GM23338 (cell line): ENCODE measurements around the gene GRID1.

Source experiments
- CREB1 ChIP-seq: fragments of 250-450 bp; sonication (Bioruptor Pico); IDR thresholded peaks from 2 replicates; pipeline ENCODE4 v1.5.0; 2020; ENCODE audit warnings: low read depth, mild to moderate bottlenecking, moderate library complexity
- EZH2 ChIP-seq: fragments of 200-600 bp; sonication (generic); IDR thresholded peaks from one replicate; pipeline ENCODE4 v1.8.0; 2017; ENCODE audit warnings: antibody characterized with exemption, mild to moderate bottlenecking, low read depth; ENCODE audit not compliant: unreplicated experiment
- EZH2phosphoT487 ChIP-seq: fragments of 200-600 bp; sonication (generic); IDR thresholded peaks from one replicate; pipeline ENCODE4 v1.8.1; 2018; ENCODE audit warnings: antibody characterized with exemption; ENCODE audit not compliant: unreplicated experiment
- POLR2AphosphoS5 ChIP-seq: IDR thresholded peaks from 2 replicates; pipeline ENCODE4 v1.6.1; 2016; ENCODE audit warnings: antibody characterized with exemption, low read depth
- ZNF114 ChIP-seq: fragments of 250-450 bp; sonication (Bioruptor Pico); IDR thresholded peaks from 2 replicates; pipeline ENCODE4 v1.5.0; 2020; ENCODE audit warnings: mild to moderate bottlenecking, moderate library complexity
- TF ChIP-seq, protein P1 (sequence below): IDR thresholded peaks from one replicate; pipeline ENCODE4 v1.6.1; 2018; ENCODE audit warnings: antibody characterized with exemption; ENCODE audit not compliant: unreplicated experiment
- TF ChIP-seq, protein P2 (sequence below), 2 experiments: fragments of 200-600 bp in 1 of 2; sonication (generic) in 1 of 2; conservative IDR thresholded peaks; 2 replicates each; pipeline versions ENCODE4 v1.5.1 to v1.6.1; 2016 to 2017; ENCODE audit warnings: antibody characterized with exemption in 2 of 2, low read depth in 2 of 2, mild to moderate bottlenecking in 2 of 2, moderate library complexity in 1 of 2
- TF ChIP-seq, protein P3 (sequence below): fragments of 250-450 bp; sonication (Bioruptor Pico); IDR thresholded peaks from 2 replicates; pipeline ENCODE4 v1.5.0; 2020; ENCODE audit warnings: mild to moderate bottlenecking, moderate library complexity
- TF ChIP-seq, protein P4 (sequence below): IDR thresholded peaks from 2 replicates; pipeline ENCODE4 v1.6.1; 2016; ENCODE audit warnings: antibody characterized with exemption

DNA sequence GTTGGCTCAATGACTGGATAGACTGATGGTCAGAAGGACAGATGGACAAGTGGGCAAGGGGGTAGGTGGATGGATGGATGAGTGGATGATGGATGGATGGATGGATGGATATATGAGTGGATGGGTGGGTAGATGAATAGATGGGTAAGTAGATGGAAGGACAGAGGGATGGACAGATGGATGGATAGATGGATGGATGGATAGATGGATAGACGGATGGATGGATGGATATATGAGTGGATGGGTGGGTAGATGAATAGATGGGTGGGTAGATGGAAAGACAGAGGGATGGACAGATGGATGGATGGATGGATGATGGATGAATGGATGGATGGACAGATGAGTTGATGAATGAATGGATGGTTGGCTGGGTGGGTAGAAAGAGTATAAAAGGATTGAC lies 119.5 kb downstream of the GRID1 start:
- TF ChIP-seq CREB1 (CRISPR knock-in tag) = no peak
- no peak for TF ChIP-seq POLR2AphosphoS5
- TF ChIP-seq, protein P1, sequence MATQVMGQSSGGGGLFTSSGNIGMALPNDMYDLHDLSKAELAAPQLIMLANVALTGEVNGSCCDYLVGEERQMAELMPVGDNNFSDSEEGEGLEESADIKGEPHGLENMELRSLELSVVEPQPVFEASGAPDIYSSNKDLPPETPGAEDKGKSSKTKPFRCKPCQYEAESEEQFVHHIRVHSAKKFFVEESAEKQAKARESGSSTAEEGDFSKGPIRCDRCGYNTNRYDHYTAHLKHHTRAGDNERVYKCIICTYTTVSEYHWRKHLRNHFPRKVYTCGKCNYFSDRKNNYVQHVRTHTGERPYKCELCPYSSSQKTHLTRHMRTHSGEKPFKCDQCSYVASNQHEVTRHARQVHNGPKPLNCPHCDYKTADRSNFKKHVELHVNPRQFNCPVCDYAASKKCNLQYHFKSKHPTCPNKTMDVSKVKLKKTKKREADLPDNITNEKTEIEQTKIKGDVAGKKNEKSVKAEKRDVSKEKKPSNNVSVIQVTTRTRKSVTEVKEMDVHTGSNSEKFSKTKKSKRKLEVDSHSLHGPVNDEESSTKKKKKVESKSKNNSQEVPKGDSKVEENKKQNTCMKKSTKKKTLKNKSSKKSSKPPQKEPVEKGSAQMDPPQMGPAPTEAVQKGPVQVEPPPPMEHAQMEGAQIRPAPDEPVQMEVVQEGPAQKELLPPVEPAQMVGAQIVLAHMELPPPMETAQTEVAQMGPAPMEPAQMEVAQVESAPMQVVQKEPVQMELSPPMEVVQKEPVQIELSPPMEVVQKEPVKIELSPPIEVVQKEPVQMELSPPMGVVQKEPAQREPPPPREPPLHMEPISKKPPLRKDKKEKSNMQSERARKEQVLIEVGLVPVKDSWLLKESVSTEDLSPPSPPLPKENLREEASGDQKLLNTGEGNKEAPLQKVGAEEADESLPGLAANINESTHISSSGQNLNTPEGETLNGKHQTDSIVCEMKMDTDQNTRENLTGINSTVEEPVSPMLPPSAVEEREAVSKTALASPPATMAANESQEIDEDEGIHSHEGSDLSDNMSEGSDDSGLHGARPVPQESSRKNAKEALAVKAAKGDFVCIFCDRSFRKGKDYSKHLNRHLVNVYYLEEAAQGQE = no peak
- TF ChIP-seq, protein P2, sequence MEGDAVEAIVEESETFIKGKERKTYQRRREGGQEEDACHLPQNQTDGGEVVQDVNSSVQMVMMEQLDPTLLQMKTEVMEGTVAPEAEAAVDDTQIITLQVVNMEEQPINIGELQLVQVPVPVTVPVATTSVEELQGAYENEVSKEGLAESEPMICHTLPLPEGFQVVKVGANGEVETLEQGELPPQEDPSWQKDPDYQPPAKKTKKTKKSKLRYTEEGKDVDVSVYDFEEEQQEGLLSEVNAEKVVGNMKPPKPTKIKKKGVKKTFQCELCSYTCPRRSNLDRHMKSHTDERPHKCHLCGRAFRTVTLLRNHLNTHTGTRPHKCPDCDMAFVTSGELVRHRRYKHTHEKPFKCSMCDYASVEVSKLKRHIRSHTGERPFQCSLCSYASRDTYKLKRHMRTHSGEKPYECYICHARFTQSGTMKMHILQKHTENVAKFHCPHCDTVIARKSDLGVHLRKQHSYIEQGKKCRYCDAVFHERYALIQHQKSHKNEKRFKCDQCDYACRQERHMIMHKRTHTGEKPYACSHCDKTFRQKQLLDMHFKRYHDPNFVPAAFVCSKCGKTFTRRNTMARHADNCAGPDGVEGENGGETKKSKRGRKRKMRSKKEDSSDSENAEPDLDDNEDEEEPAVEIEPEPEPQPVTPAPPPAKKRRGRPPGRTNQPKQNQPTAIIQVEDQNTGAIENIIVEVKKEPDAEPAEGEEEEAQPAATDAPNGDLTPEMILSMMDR (conservative IDR thresholded peaks at IDR 0.05; ENCODE audit: low read depth in 2 of 2) = no peak
- no peak for TF ChIP-seq EZH2phosphoT487
- TF ChIP-seq, protein P3, sequence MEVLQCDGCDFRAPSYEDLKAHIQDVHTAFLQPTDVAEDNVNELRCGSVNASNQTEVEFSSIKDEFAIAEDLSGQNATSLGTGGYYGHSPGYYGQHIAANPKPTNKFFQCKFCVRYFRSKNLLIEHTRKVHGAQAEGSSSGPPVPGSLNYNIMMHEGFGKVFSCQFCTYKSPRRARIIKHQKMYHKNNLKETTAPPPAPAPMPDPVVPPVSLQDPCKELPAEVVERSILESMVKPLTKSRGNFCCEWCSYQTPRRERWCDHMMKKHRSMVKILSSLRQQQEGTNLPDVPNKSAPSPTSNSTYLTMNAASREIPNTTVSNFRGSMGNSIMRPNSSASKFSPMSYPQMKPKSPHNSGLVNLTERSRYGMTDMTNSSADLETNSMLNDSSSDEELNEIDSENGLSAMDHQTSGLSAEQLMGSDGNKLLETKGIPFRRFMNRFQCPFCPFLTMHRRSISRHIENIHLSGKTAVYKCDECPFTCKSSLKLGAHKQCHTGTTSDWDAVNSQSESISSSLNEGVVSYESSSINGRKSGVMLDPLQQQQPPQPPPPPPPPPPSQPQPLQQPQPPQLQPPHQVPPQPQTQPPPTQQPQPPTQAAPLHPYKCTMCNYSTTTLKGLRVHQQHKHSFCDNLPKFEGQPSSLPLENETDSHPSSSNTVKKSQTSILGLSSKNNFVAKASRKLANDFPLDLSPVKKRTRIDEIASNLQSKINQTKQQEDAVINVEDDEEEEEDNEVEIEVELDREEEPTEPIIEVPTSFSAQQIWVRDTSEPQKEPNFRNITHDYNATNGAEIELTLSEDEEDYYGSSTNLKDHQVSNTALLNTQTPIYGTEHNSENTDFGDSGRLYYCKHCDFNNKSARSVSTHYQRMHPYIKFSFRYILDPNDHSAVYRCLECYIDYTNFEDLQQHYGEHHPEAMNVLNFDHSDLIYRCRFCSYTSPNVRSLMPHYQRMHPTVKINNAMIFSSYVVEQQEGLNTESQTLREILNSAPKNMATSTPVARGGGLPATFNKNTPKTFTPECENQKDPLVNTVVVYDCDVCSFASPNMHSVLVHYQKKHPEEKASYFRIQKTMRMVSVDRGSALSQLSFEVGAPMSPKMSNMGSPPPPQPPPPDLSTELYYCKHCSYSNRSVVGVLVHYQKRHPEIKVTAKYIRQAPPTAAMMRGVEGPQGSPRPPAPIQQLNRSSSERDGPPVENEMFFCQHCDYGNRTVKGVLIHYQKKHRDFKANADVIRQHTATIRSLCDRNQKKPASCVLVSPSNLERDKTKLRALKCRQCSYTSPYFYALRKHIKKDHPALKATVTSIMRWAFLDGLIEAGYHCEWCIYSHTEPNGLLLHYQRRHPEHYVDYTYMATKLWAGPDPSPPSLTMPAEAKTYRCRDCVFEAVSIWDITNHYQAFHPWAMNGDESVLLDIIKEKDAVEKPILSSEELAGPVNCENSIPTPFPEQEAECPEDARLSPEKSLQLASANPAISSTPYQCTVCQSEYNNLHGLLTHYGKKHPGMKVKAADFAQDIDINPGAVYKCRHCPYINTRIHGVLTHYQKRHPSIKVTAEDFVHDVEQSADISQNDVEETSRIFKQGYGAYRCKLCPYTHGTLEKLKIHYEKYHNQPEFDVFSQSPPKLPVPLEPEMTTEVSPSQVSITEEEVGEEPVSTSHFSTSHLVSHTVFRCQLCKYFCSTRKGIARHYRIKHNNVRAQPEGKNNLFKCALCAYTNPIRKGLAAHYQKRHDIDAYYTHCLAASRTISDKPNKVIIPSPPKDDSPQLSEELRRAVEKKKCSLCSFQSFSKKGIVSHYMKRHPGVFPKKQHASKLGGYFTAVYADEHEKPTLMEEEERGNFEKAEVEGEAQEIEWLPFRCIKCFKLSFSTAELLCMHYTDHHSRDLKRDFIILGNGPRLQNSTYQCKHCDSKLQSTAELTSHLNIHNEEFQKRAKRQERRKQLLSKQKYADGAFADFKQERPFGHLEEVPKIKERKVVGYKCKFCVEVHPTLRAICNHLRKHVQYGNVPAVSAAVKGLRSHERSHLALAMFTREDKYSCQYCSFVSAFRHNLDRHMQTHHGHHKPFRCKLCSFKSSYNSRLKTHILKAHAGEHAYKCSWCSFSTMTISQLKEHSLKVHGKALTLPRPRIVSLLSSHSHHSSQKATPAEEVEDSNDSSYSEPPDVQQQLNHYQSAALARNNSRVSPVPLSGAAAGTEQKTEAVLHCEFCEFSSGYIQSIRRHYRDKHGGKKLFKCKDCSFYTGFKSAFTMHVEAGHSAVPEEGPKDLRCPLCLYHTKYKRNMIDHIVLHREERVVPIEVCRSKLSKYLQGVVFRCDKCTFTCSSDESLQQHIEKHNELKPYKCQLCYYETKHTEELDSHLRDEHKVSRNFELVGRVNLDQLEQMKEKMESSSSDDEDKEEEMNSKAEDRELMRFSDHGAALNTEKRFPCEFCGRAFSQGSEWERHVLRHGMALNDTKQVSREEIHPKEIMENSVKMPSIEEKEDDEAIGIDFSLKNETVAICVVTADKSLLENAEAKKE = no peak
- TF ChIP-seq EZH2 = no peak
- TF ChIP-seq, protein P4, sequence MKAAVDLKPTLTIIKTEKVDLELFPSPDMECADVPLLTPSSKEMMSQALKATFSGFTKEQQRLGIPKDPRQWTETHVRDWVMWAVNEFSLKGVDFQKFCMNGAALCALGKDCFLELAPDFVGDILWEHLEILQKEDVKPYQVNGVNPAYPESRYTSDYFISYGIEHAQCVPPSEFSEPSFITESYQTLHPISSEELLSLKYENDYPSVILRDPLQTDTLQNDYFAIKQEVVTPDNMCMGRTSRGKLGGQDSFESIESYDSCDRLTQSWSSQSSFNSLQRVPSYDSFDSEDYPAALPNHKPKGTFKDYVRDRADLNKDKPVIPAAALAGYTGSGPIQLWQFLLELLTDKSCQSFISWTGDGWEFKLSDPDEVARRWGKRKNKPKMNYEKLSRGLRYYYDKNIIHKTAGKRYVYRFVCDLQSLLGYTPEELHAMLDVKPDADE = no peak
- no peak for TF ChIP-seq ZNF114
